Keratinocyte (primary cell): ENCODE measurements around the gene INPP5A.

Source experiments
- CTCF ChIP-seq, 3 experiments: IDR thresholded peaks in 1 of 3; conservative IDR thresholded peaks in 1 of 3; optimal IDR thresholded peaks in 1 of 3; 2 replicates in 2 of 3; 3 replicates in 1 of 3; pipeline versions ENCODE3 to v1.5.1; 2011; ENCODE audit warnings: low read length in 3 of 3, mild to moderate bottlenecking in 3 of 3, moderate library complexity in 2 of 3, control low read depth in 1 of 3, inconsistent platforms in 1 of 3; ENCODE audit not compliant: insufficient read depth in 2 of 3; ENCODE audit errors: extremely low read depth in 1 of 3
- EZH2 ChIP-seq: IDR thresholded peaks from one replicate; pipeline ENCODE4 v1.6.1; 2012; ENCODE audit warnings: inconsistent platforms, mild to moderate bottlenecking, low read length, moderate library complexity

DNA sequence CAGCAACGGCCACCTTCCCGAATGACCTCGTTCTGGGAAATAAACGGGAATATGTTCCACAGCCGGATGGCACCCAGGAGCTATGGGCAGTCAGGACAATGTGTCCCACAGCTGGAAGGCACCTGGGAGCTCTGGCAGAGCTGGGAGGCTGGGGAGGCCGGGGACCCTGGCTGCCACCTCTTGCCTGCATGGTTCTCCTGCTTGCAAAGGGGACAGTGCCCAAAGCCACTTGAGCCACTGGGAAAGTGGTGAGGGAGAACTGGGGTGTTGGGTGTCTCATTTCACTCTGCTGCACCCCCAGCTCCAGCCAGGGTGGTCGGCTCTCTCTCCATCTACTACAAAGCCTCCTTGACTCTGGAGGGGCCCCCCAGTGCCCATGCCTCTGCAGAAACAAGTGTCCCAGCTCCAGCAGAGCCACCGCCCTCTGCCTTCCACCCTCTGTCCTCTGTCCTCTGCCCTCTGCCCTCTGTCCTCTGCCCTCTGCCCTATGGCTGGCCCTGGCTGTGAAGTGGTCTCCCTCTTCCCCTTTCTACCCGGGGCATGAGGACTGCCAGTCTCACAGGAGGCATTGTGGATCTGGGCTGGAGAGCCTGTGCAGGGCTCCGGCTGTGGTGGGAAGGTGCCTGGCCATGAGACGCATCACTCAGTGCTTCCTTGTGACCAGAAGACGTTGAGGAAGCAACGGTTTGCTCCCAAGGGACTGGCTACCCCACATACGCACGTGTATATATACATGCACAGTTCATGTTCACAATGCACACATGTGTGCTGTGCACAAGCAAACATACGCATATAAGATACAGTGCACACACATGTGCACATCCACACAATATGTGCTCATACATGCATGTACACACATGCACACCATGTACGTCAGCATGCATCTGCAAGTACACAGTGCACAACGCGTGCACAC is 21.5 kb upstream of the INPP5A start:
- TF ChIP-seq CTCF (optimal IDR thresholded peaks at IDR 0.05 in 1 of 3, IDR thresholded peaks at IDR 0.05 in 1 of 3, conservative IDR thresholded peaks at IDR 0.05 in 1 of 3; ENCODE audit: extremely low read depth in 1 of 3, insufficient read depth in 2 of 3, low read length in 3 of 3), result no peak
- no peak for TF ChIP-seq EZH2
